Measurements from ENCODE around the gene FAM107B.

FAM107B gene

GRCh38 chr10:14605231-14605925 is 169.3 kb downstream of the FAM107B start:
- H3K9me3 Mint-ChIP-seq = peaks cover 9 to 10% of the 10 kb centered on the region in 2 donors
- peak overlapping the region; percentile 35 to 96 for H3K27ac Mint-ChIP-seq
- DNase-seq = peak in 1 of 2 donors; percentile 55
- H3K4me3 Mint-ChIP-seq = peak overlapping the region; percentile 80 to 96
- ATAC-seq = peak; percentile 81
- no peaks in the 10 kb centered on the region for H3K27me3 Mint-ChIP-seq
- peaks cover 56% of the 10 kb centered on the region for H3K4me1 Mint-ChIP-seq

- H3K27ac Mint-ChIP-seq = peak overlapping the region; percentile 35 to 96
- ATAC-seq (peak; percentile 50), DNase-seq (peak; percentile 70 to 72)
- no peaks in the 10 kb centered on the region for H3K27me3 Mint-ChIP-seq
- peak overlapping the region; percentile 80 to 96 for H3K4me3 Mint-ChIP-seq
- H3K4me1 Mint-ChIP-seq = peaks cover 65% of the 10 kb centered on the region
- H3K9me3 Mint-ChIP-seq = peaks cover 9 to 10% of the 10 kb centered on the region in 2 donors
These were observed 170.2 kb downstream of the FAM107B start for GRCh38 chr10:14604181-14605142.

- peak overlapping the region; percentile 91 to 93 for H3K4me3 Mint-ChIP-seq
- H3K27ac Mint-ChIP-seq = peak overlapping the region; percentile 97 to 98
- peaks cover 9 to 10% of the 10 kb centered on the region in 2 donors for H3K9me3 Mint-ChIP-seq
- no peaks in the 10 kb centered on the region for H3K27me3 Mint-ChIP-seq
- ATAC-seq (peak; percentile 34), DNase-seq (peak in 1 of 2 donors; percentile 23)
- H3K4me1 Mint-ChIP-seq = peaks cover 71% of the 10 kb centered on the region
These were observed 171.1 kb downstream of the FAM107B start for GRCh38 chr10:14603534-14604102.

- no peak for DNase-seq
- peak overlapping the region; percentile 91 to 93 for H3K4me3 Mint-ChIP-seq
- peaks cover 9 to 10% of the 10 kb centered on the region in 2 donors for H3K9me3 Mint-ChIP-seq
- H3K27me3 Mint-ChIP-seq = no peaks in the 10 kb centered on the region
- no peak for ATAC-seq
- H3K27ac Mint-ChIP-seq = peak overlapping the region; percentile 97 to 98
- H3K4me1 Mint-ChIP-seq = peaks cover 71% of the 10 kb centered on the region
These were observed 171.7 kb downstream of the FAM107B start for GRCh38 chr10:14602807-14603533.

- Mint-ChIP-seq H3K27ac (peak overlapping the region; percentile 95 to 97), H3K9me3 (peaks cover 9 to 10% of the 10 kb centered on the region in 2 donors), H3K27me3 (no peaks in the 10 kb centered on the region), H3K4me1 (peaks cover 74% of the 10 kb centered on the region), H3K4me3 (peak overlapping the region; percentile 91 to 93)
- DNase-seq (peak; percentile 49 to 74), ATAC-seq (peak; percentile 61)
These were observed 172.6 kb downstream of the FAM107B start for GRCh38 chr10:14601872-14602725.

- ATAC-seq (no peak), DNase-seq (no peak)
- peak overlapping the region in 1 of 2 donors; percentile 97 for H3K27ac Mint-ChIP-seq
- H3K4me1 Mint-ChIP-seq = peaks cover 76% of the 10 kb centered on the region
- peak overlapping the region; percentile 91 to 93 for H3K4me3 Mint-ChIP-seq
- H3K27me3 Mint-ChIP-seq = no peaks in the 10 kb centered on the region
- H3K9me3 Mint-ChIP-seq = peaks cover 8 to 9% of the 10 kb centered on the region in 2 donors
These were observed 173.4 kb downstream of the FAM107B start for GRCh38 chr10:14601326-14601725.

- no peaks in the 10 kb centered on the region for H3K9me3 Mint-ChIP-seq
- peak overlapping the region; percentile 13 to 40 for H3K4me3 Mint-ChIP-seq
- peaks cover 72% of the 10 kb centered on the region for H3K4me1 Mint-ChIP-seq
- ATAC-seq (no peak), DNase-seq (no peak)
- no peaks in the 10 kb centered on the region for H3K27me3 Mint-ChIP-seq
- peak overlapping the region; percentile 2 to 40 for H3K27ac Mint-ChIP-seq
These were observed 174.6 kb downstream of the FAM107B start for GRCh38 chr10:14600065-14600464.

- no peaks in the 10 kb centered on the region for H3K9me3 Mint-ChIP-seq
- peak overlapping the region; percentile 29 to 40 for H3K4me3 Mint-ChIP-seq
- no peak for DNase-seq
- peak; percentile 34 for ATAC-seq
- no peaks in the 10 kb centered on the region for H3K27me3 Mint-ChIP-seq
- peaks cover 74% of the 10 kb centered on the region for H3K4me1 Mint-ChIP-seq
- peak overlapping the region; percentile 2 to 73 for H3K27ac Mint-ChIP-seq
These were observed 175.6 kb downstream of the FAM107B start for GRCh38 chr10:14598809-14599764.

GRCh38 chr10:14595526-14596182 is 179.0 kb downstream of the FAM107B start:
- ATAC-seq = no peak
- H3K4me3 Mint-ChIP-seq = no peak overlapping the region
- DNase-seq = no peak
- H3K9me3 Mint-ChIP-seq = no peaks in the 10 kb centered on the region
- H3K27ac Mint-ChIP-seq = peak overlapping the region in 1 of 2 donors; percentile 71
- H3K4me1 Mint-ChIP-seq = peaks cover 80% of the 10 kb centered on the region
- H3K27me3 Mint-ChIP-seq = no peaks in the 10 kb centered on the region

GRCh38 chr10:14594878-14595525 is 179.7 kb downstream of the FAM107B start:
- peaks cover 80% of the 10 kb centered on the region for H3K4me1 Mint-ChIP-seq
- DNase-seq (no peak), ATAC-seq (no peak)
- no peak overlapping the region for H3K4me3 Mint-ChIP-seq
- no peak overlapping the region for H3K27ac Mint-ChIP-seq
- H3K9me3 Mint-ChIP-seq = no peaks in the 10 kb centered on the region
- no peaks in the 10 kb centered on the region for H3K27me3 Mint-ChIP-seq

GRCh38 chr10:14593806-14594205 is 180.9 kb downstream of the FAM107B start:
- peaks cover 80% of the 10 kb centered on the region for H3K4me1 Mint-ChIP-seq
- no peak overlapping the region for H3K4me3 Mint-ChIP-seq
- no peak for ATAC-seq
- H3K27ac Mint-ChIP-seq = no peak overlapping the region
- H3K9me3 Mint-ChIP-seq = no peaks in the 10 kb centered on the region
- no peak for DNase-seq
- no peaks in the 10 kb centered on the region for H3K27me3 Mint-ChIP-seq

GRCh38 chr10:14592566-14592965 is 182.1 kb downstream of the FAM107B start:
- Mint-ChIP-seq H3K4me3 (no peak overlapping the region), H3K4me1 (peaks cover 80% of the 10 kb centered on the region), H3K27me3 (no peaks in the 10 kb centered on the region), H3K27ac (no peak overlapping the region), H3K9me3 (no peaks in the 10 kb centered on the region)
- ATAC-seq (no peak), DNase-seq (no peak)
